Urinary bladder (tissue), 4 donors: ENCODE data around the gene NAGA. TPM values are rescaled to one million over a fixed set of nuclear protein-coding genes. Genes with fewer than 3 reads are reported as not detected.
A peak's percentile ranks its signal among the peaks of the same experiment; 100 is the strongest.
"Not testable (repeated sequence)": the region's sequence is repeated elsewhere in the genome, so short reads cannot be mapped to it uniquely, and the experiment has no call there.

ENCODE experiments used
- DNase-seq: peaks from one replicate; pipeline ENCODE4 v3.0.0-alpha.2; 2015; ENCODE audit errors: extremely low spot score
- H3K27ac ChIP-seq: one replicate; pipeline ENCODE4 v1.5.1; 2013; ENCODE audit warnings: low read depth, mild to moderate bottlenecking, moderate library complexity
- H3K36me3 ChIP-seq: one replicate; pipeline ENCODE4 v1.6.1; 2013; ENCODE audit warnings: mild to moderate bottlenecking, moderate library complexity; ENCODE audit not compliant: insufficient read depth
- H3K4me1 ChIP-seq: one replicate; pipeline ENCODE4 v1.6.1; 2013; ENCODE audit warnings: mild to moderate bottlenecking, moderate library complexity; ENCODE audit not compliant: insufficient read depth
- H3K4me3 ChIP-seq: one replicate; pipeline ENCODE4 v1.5.1; 2013; ENCODE audit warnings: low read depth, low read length
- WGBS: extraction: QIAGEN DNeasy Blood & Tissue Kit; methylation state at CpG from one replicate; pipeline ENCODE4 v1.1.7; 2013; 5-methylcytosine and 5-hydroxymethylcytosine counted together
- polyA plus RNA-seq: library from polyadenylated mRNA; stranded (reverse); fragments of 200-250 nt; gene quantifications from one replicate; pipeline ENCODE4 v1.2.3, GENCODE V29; 2013
- total RNA-seq: library from RNA; depleted of rRNA; stranded (reverse); fragments of >200 nt; gene quantifications from one replicate; pipeline ENCODE4 v1.2.3, GENCODE V29; 2014
- donor health status: healthy with polysubstance abuse.
- donor health status: healthy.

Gene NAGA
- total RNA-seq (38.6 TPM), polyA plus RNA-seq (30.9 TPM)

- WGBS = under 1% methylated on average over 56 of the region's 56 CpGs
- Histone ChIP-seq H3K4me3 (peak within 1 kb of the TSS; percentile 52), H3K36me3 (no peaks in the 10 kb centered on the region), H3K27ac (peak within 1 kb of the TSS; percentile 73), H3K4me1 (no peaks in the 10 kb centered on the region)
- peak; percentile 94 for DNase-seq
Observed at GRCh38 chr22:42070517-42071422, at the start of gene NAGA. TSS of gene NAGA (minus strand) at chr22:42070812. CDS start at chr22:42070297, 515 bp downstream.

GRCh38 chr22:42116848-42117424 is 46.3 kb upstream of the NAGA start:
- 75% methylated on average over 4 of the region's 4 CpGs for WGBS
- Histone ChIP-seq H3K36me3 (no peaks in the 10 kb centered on the region), H3K27ac (no peak overlapping the region), H3K4me1 (no peaks in the 10 kb centered on the region), H3K4me3 (no peak overlapping the region)
- DNase-seq = no peak

GRCh38 chr22:42115420-42115830 is 44.8 kb upstream of the NAGA start:
- 92% methylated on average over 6 of the region's 6 CpGs for WGBS
- DNase-seq, H3K27ac ChIP-seq, H3K36me3 ChIP-seq, H3K4me1 ChIP-seq, H3K4me3 ChIP-seq: not testable (repeated sequence)

GRCh38 chr22:42114721-42115120 is 44.1 kb upstream of the NAGA start:
- 86% methylated on average over 7 of the region's 7 CpGs for WGBS
- no peak for DNase-seq
- Histone ChIP-seq H3K4me3 (no peak overlapping the region), H3K4me1 (no peaks in the 10 kb centered on the region), H3K36me3 (no peaks in the 10 kb centered on the region), H3K27ac (no peak overlapping the region)

GRCh38 chr22:42112793-42113192 is 42.2 kb upstream of the NAGA start:
- not testable (repeated sequence) for H3K36me3 ChIP-seq, H3K4me3 ChIP-seq, DNase-seq, H3K4me1 ChIP-seq, H3K27ac ChIP-seq
- WGBS = 19% methylated on average over 4 of the region's 4 CpGs

GRCh38 chr22:42111798-42112197 is 41.2 kb upstream of the NAGA start:
- no peaks in the 10 kb centered on the region for H3K36me3 ChIP-seq
- H3K4me3 ChIP-seq = no peak overlapping the region
- H3K27ac ChIP-seq = no peak overlapping the region
- WGBS = 63% methylated on average over 4 of the region's 4 CpGs
- no peak for DNase-seq
- no peaks in the 10 kb centered on the region for H3K4me1 ChIP-seq

- 69% methylated on average over 18 of the region's 18 CpGs for WGBS
- H3K4me1 ChIP-seq = no peaks in the 10 kb centered on the region
- no peak overlapping the region for H3K27ac ChIP-seq
- H3K4me3 ChIP-seq = no peak overlapping the region
- DNase-seq = no peak
- no peaks in the 10 kb centered on the region for H3K36me3 ChIP-seq
Observed at GRCh38 chr22:42108848-42109247, 38.2 kb upstream of the NAGA start.

GRCh38 chr22:42104332-42104860 is 33.8 kb upstream of the NAGA start:
- DNase-seq, H3K4me3 ChIP-seq, H3K36me3 ChIP-seq, H3K4me1 ChIP-seq, H3K27ac ChIP-seq: not testable (repeated sequence)
- 95% methylated on average over 6 of the region's 6 CpGs for WGBS

GRCh38 chr22:42101199-42101598 is 30.6 kb upstream of the NAGA start:
- H3K27ac ChIP-seq = no peak overlapping the region
- no peaks in the 10 kb centered on the region for H3K4me1 ChIP-seq
- no peaks in the 10 kb centered on the region for H3K36me3 ChIP-seq
- WGBS = 98% methylated on average over 3 of the region's 3 CpGs
- DNase-seq = no peak
- H3K4me3 ChIP-seq = no peak overlapping the region

GRCh38 chr22:42091455-42091782 is 20.8 kb upstream of the NAGA start:
- Histone ChIP-seq H3K27ac (no peak overlapping the region), H3K36me3 (no peaks in the 10 kb centered on the region), H3K4me3 (peak overlapping the region; percentile 38), H3K4me1 (peaks cover 2% of the 10 kb centered on the region)
- DNase-seq = no peak
- WGBS = 22% methylated on average over 7 of the region's 7 CpGs

GRCh38 chr22:42090596-42091454 is 20.2 kb upstream of the NAGA start, which contains the start of gene NDUFA6:
TSS of gene NDUFA6 (minus strand) at chr22:42090772. CDS start at chr22:42090744, 28 bp downstream.
- DNase-seq = peak; percentile 98
- H3K4me1 ChIP-seq = peaks cover 2% of the 10 kb centered on the region
- peak within 1 kb of the TSS; percentile 63 for H3K4me3 ChIP-seq
- peak within 1 kb of the TSS; percentile 97 for H3K27ac ChIP-seq
- no peaks in the 10 kb centered on the region for H3K36me3 ChIP-seq
- WGBS = under 1% methylated on average over 71 of the region's 71 CpGs

GRCh38 chr22:42086051-42086450 is 15.4 kb upstream of the NAGA start:
- Histone ChIP-seq H3K36me3 (no peaks in the 10 kb centered on the region), H3K4me3 (no peak overlapping the region), H3K4me1 (peaks cover 2% of the 10 kb centered on the region), H3K27ac (no peak overlapping the region)
- no peak for DNase-seq
- 66% methylated on average over 6 of the region's 6 CpGs for WGBS

- 91% methylated on average over 8 of the region's 8 CpGs for WGBS
- Histone ChIP-seq H3K4me1 (peaks cover 2% of the 10 kb centered on the region), H3K4me3 (no peak overlapping the region), H3K36me3 (no peaks in the 10 kb centered on the region), H3K27ac (no peak overlapping the region)
- DNase-seq = no peak
Observed at GRCh38 chr22:42084874-42085273, 14.3 kb upstream of the NAGA start.
